Fibroblast of skin of back (primary cell): ENCODE results near the gene SLC4A1. TPM values are rescaled to one million over a fixed set of nuclear protein-coding genes. Genes with fewer than 3 reads are reported as not detected.

Experiments
- DNase-seq: peaks from one replicate; pipeline ENCODE4 v3.0.0-alpha.2; 2013
- polyA plus RNA-seq, 2 experiments: library from polyadenylated mRNA; unstranded; fragments of 120-200 nt; gene quantifications; one replicate each; pipeline ENCODE4 v1.2.1, GENCODE V29; 2013; ENCODE audit not compliant: insufficient read length in 2 of 2

Gene SLC4A1
- polyA plus RNA-seq (2013, experiment 1 of 2; ENCODE audit: insufficient read length): 0.08 TPM
- polyA plus RNA-seq (2013, experiment 2 of 2; ENCODE audit: insufficient read length): not detected

- DNase-seq: no peak
Measured at GRCh38 chr17:44267818-44268490, at the start of gene SLC4A1. TSS of gene SLC4A1 (minus strand) at chr17:44268135. CDS start at chr17:44262866, 5,269 bp downstream.

- no peak for DNase-seq
Measured at GRCh38 chr17:44317545-44317944, 49.6 kb upstream of the SLC4A1 start.

- DNase-seq: no peak
Measured at GRCh38 chr17:44315760-44316731, 48.1 kb upstream of the SLC4A1 start.

- DNase-seq: no peak
Measured at GRCh38 chr17:44314869-44315661, 47.1 kb upstream of the SLC4A1 start.

- DNase-seq: no peak
Measured at GRCh38 chr17:44314524-44314868, 46.6 kb upstream of the SLC4A1 start.

- DNase-seq: no peak
Measured at GRCh38 chr17:44314031-44314430, 46.1 kb upstream of the SLC4A1 start.

GRCh38 chr17:44312396-44313104, 44.6 kb upstream of the SLC4A1 start:
- no peak for DNase-seq

- DNase-seq: no peak
Measured at GRCh38 chr17:44311562-44312181, 43.7 kb upstream of the SLC4A1 start.

- DNase-seq: no peak
Measured at GRCh38 chr17:44310609-44311376, 42.9 kb upstream of the SLC4A1 start.

- no peak for DNase-seq
Measured at GRCh38 chr17:44310188-44310587, 42.3 kb upstream of the SLC4A1 start.

- no peak for DNase-seq
Measured at GRCh38 chr17:44309472-44309871, 41.5 kb upstream of the SLC4A1 start.

- no peak for DNase-seq
Measured at GRCh38 chr17:44308865-44309264, 40.9 kb upstream of the SLC4A1 start.

- DNase-seq: peak; percentile 74
Measured at GRCh38 chr17:44308320-44308818, 40.4 kb upstream of the SLC4A1 start, which contains the start of gene RUNDC3A. TSS of gene RUNDC3A (plus strand) at chr17:44308601. CDS start at chr17:44308833, 232 bp downstream.

- DNase-seq: no peak
Measured at GRCh38 chr17:44307387-44308186, 39.7 kb upstream of the SLC4A1 start.

GRCh38 chr17:44304651-44305050, 36.7 kb upstream of the SLC4A1 start:
- no peak for DNase-seq

- no peak for DNase-seq
Measured at GRCh38 chr17:44297975-44298374, 30.0 kb upstream of the SLC4A1 start.

GRCh38 chr17:44293509-44294226, 25.7 kb upstream of the SLC4A1 start:
- no peak for DNase-seq

- no peak for DNase-seq
Measured at GRCh38 chr17:44287651-44288050, 19.7 kb upstream of the SLC4A1 start.

GRCh38 chr17:44284024-44284400, 16.1 kb upstream of the SLC4A1 start:
- no peak for DNase-seq
